Panc1 (cell line): ENCODE measurements around the gene NUDT19. TPM values are rescaled to one million over a fixed set of nuclear protein-coding genes. Genes with fewer than 3 reads are reported as not detected.

Experiments
- ATAC-seq: fragments of 200-7000 bp; cut with Tn5 transposase; 2 replicates; pipeline ENCODE4 v1.9.1; 2020; ENCODE audit warnings: mild to moderate bottlenecking, moderate library complexity
- BruUV-seq: library from RNA; stranded (reverse); fragments of 400-500 nt; replicated peaks from 2 replicates; lab custom pipeline; 2021; lab: Mats Ljungman, UMichigan
- CTCF ChIA-PET: fragments of 300-600 bp; sonication (Branson Sonifier 250); formaldehyde crosslinking; loops from one replicate; lab custom pipeline; 2022; ENCODE audit warnings: antibody characterized with exemption; lab: Charles Lee
- POLR2A ChIA-PET: fragments of 300-600 bp; sonication (Branson Sonifier 250); formaldehyde crosslinking; loops from one replicate; lab custom pipeline; 2022; ENCODE audit warnings: antibody characterized with exemption; lab: Charles Lee
- DNase-seq: peaks from one replicate; pipeline ENCODE4 v3.0.0-alpha.2; 2010; ENCODE audit warnings: low read depth, low spot score
- H3K27ac ChIP-seq: 2 replicates; pipeline ENCODE4 v1.5.1; 2011; ENCODE audit warnings: mild to moderate bottlenecking, low read length, inconsistent platforms
- H3K27me3 ChIP-seq: fragments of 200-500 bp; sonication (Bioruptor generic); 2 replicates; pipeline ENCODE4 v1.6.0; 2014; ENCODE audit warnings: low read length, inconsistent platforms; ENCODE audit not compliant: control insufficient read depth, insufficient read depth
- H3K36me3 ChIP-seq: fragments of 200-500 bp; sonication (Bioruptor generic); 2 replicates; pipeline ENCODE4 v1.5.1; 2014; ENCODE audit warnings: inconsistent platforms, mild to moderate bottlenecking, low read length, moderate library complexity; ENCODE audit not compliant: control insufficient read depth, insufficient read depth
- H3K4me1 ChIP-seq: 2 replicates; pipeline ENCODE4 v1.5.1; 2011; ENCODE audit warnings: inconsistent platforms, mild to moderate bottlenecking, low read length, moderate library complexity; ENCODE audit not compliant: control insufficient read depth, insufficient read depth
- H3K4me3 ChIP-seq, 2 experiments: 2 replicates each; pipeline ENCODE4 v1.5.1; 2011 to 2012; ENCODE audit warnings: low read depth in 2 of 2, low read length in 2 of 2, mild to moderate bottlenecking in 2 of 2, inconsistent platforms in 1 of 2, moderate library complexity in 1 of 2
- H3K9me3 ChIP-seq: fragments of 200-500 bp; sonication (Bioruptor generic); 2 replicates; pipeline ENCODE4 v1.5.1; 2014; ENCODE audit warnings: low read depth, mild to moderate bottlenecking, inconsistent platforms, low read length, moderate library complexity; ENCODE audit not compliant: control insufficient read depth, insufficient read depth
- POLR2AphosphoS5 ChIP-seq: IDR thresholded peaks from 2 replicates; pipeline ENCODE4 v1.6.1; 2012; ENCODE audit warnings: mild to moderate bottlenecking, low read depth, low read length, moderate library complexity
- SIN3A ChIP-seq: IDR thresholded peaks from 2 replicates; pipeline ENCODE4 v1.6.1; 2012; ENCODE audit warnings: low read depth, mild to moderate bottlenecking, low read length, moderate library complexity, borderline replicate concordance; ENCODE audit not compliant: insufficient read depth
- TCF7L2 ChIP-seq: IDR thresholded peaks from 2 replicates; pipeline ENCODE4 v1.6.1; 2011; ENCODE audit warnings: mild to moderate bottlenecking, low read depth, low read length, inconsistent platforms
- in situ Hi-C: cut with HindIII; loops from 2 replicates; pipeline ENCODE4 v1.10.0; 2016; ENCODE audit warnings: low sequenced_read_pairs, low pct_unique_long_range_greater_than_20kb
- intact Hi-C: fragments of 100-400 bp; cut with micrococcal nuclease; formaldehyde crosslinking; loops from one replicate; pipeline ENCODE4 v1.10.0; 2022; ENCODE audit not compliant: unreplicated experiment
- total RNA-seq: library from RNA; stranded (reverse); gene quantifications from one replicate; pipeline ENCODE4 v1.2.1, GENCODE V29; 2021; ENCODE audit not compliant: unreplicated experiment
- TF ChIP-seq, protein P1 (sequence below): fragments of 450-650 bp; IDR thresholded peaks from 2 replicates; pipeline ENCODE4 v1.5.1; 2017; ENCODE audit warnings: mild to moderate bottlenecking
- TF ChIP-seq, protein P2 (sequence below), 2 experiments: IDR thresholded peaks; 2 replicates each; pipeline ENCODE4 v1.6.1; 2011 to 2012; ENCODE audit warnings: low read depth in 2 of 2, control low read depth in 1 of 2, low read length in 1 of 2, mild to moderate bottlenecking in 1 of 2, moderate library complexity in 1 of 2; ENCODE audit not compliant: insufficient read depth in 1 of 2

NUDT19 gene
- total RNA-seq, 1 experiment from 2014 or later = 41.4 TPM

GRCh38 chr19:32680986-32681385 lies 10.6 kb upstream of the NUDT19 start:
- TF ChIP-seq, protein P1, sequence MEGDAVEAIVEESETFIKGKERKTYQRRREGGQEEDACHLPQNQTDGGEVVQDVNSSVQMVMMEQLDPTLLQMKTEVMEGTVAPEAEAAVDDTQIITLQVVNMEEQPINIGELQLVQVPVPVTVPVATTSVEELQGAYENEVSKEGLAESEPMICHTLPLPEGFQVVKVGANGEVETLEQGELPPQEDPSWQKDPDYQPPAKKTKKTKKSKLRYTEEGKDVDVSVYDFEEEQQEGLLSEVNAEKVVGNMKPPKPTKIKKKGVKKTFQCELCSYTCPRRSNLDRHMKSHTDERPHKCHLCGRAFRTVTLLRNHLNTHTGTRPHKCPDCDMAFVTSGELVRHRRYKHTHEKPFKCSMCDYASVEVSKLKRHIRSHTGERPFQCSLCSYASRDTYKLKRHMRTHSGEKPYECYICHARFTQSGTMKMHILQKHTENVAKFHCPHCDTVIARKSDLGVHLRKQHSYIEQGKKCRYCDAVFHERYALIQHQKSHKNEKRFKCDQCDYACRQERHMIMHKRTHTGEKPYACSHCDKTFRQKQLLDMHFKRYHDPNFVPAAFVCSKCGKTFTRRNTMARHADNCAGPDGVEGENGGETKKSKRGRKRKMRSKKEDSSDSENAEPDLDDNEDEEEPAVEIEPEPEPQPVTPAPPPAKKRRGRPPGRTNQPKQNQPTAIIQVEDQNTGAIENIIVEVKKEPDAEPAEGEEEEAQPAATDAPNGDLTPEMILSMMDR = no peak
- TF ChIP-seq, protein P2, sequence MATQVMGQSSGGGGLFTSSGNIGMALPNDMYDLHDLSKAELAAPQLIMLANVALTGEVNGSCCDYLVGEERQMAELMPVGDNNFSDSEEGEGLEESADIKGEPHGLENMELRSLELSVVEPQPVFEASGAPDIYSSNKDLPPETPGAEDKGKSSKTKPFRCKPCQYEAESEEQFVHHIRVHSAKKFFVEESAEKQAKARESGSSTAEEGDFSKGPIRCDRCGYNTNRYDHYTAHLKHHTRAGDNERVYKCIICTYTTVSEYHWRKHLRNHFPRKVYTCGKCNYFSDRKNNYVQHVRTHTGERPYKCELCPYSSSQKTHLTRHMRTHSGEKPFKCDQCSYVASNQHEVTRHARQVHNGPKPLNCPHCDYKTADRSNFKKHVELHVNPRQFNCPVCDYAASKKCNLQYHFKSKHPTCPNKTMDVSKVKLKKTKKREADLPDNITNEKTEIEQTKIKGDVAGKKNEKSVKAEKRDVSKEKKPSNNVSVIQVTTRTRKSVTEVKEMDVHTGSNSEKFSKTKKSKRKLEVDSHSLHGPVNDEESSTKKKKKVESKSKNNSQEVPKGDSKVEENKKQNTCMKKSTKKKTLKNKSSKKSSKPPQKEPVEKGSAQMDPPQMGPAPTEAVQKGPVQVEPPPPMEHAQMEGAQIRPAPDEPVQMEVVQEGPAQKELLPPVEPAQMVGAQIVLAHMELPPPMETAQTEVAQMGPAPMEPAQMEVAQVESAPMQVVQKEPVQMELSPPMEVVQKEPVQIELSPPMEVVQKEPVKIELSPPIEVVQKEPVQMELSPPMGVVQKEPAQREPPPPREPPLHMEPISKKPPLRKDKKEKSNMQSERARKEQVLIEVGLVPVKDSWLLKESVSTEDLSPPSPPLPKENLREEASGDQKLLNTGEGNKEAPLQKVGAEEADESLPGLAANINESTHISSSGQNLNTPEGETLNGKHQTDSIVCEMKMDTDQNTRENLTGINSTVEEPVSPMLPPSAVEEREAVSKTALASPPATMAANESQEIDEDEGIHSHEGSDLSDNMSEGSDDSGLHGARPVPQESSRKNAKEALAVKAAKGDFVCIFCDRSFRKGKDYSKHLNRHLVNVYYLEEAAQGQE (IDR thresholded peaks at IDR 0.05; ENCODE audit: insufficient read depth in 1 of 2, low read depth in 2 of 2, low read length in 1 of 2) = no peak
- no peak for TF ChIP-seq SIN3A
- ChIA-PET POLR2A (interaction anchor here (0.6 to 0.7 kb wide), 4 partner anchors 68 to 264 kb away, joined by 3 to 6 read pairs (median 4); partner anchors contain the start of gene PDCD5), CTCF (interaction anchor here (0.7 kb wide), 1 partner anchor 471 kb away, joined by 5 read pairs; no protein-coding TSS in a partner anchor)
- H3K4me3 ChIP-seq = no peak overlapping the region
- no peak for DNase-seq
- H3K4me1 ChIP-seq = no peaks in the 10 kb centered on the region; the same call in 1 of the 2 replicates
- no TSS peak for BruUV-seq
- ATAC-seq = no peak
- intact Hi-C loops (no loop called here), in situ Hi-C loops (no loop called here)
- no peaks in the 10 kb centered on the region for H3K36me3 ChIP-seq
- H3K9me3 ChIP-seq = no peaks in the 10 kb centered on the region
- H3K27me3 ChIP-seq = no peaks in the 10 kb centered on the region
- H3K27ac ChIP-seq = no peak overlapping the region

DNA sequence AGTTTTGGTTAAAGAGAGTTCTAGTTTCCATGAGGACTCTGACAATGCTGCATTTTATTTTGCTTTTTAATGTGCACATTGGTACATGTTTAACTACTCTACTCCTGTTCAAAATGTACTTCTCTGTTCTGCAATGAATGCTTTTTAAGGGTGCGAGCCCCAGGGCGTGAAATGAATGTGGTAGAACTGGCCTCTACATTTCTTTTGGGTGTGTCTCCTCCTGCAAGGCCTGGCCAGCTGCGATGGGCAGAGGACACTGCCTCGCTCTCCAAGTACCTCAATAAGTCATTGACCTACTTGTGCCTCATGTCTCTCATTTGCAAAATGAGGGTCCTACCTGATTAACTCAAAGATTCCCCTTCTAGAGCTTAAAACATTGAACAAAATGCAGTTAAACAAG lies 9.3 kb upstream of the NUDT19 start:
- DNase-seq (no peak), ATAC-seq (no peak)
- ChIA-PET POLR2A (no interaction called here), CTCF (no interaction called here)
- in situ Hi-C loops = no loop called here
- Histone ChIP-seq H3K4me1 (no peaks in the 10 kb centered on the region), H3K9me3 (no peaks in the 10 kb centered on the region), H3K27me3 (no peaks in the 10 kb centered on the region), H3K27ac (no peak overlapping the region), H3K36me3 (no peaks in the 10 kb centered on the region), H3K4me3 (no peak overlapping the region)
- TF ChIP-seq, protein P1 = no peak
- TF ChIP-seq TCF7L2 (no peak), POLR2AphosphoS5 (no peak), SIN3A (no peak)
- TF ChIP-seq, protein P2 (IDR thresholded peaks at IDR 0.05; ENCODE audit: insufficient read depth in 1 of 2, low read depth in 2 of 2, low read length in 1 of 2) = no peak
- BruUV-seq = no TSS peak
- intact Hi-C loops = no loop called here
